HT-29 (cell line): Measurements from ENCODE around the gene CSH2. TPM values are rescaled to one million over a fixed set of nuclear protein-coding genes. Genes with fewer than 3 reads are reported as not detected.
A peak's percentile ranks its signal among the peaks of the same experiment; 100 is the strongest.
"Not testable (repeated sequence)": the region's sequence is repeated elsewhere in the genome, so short reads cannot be mapped to it uniquely, and the experiment has no call there.

Experiments
- DNase-seq: peaks from one replicate; pipeline ENCODE4 v3.0.0-alpha.2; 2015; ENCODE audit warnings: low spot score
- total RNA-seq: library from RNA; depleted of rRNA; stranded (reverse); fragments of >200 nt; shearing (Covaris generic); gene quantifications from 2 replicates; pipeline ENCODE4 v1.2.3, GENCODE V29; 2014; rRNA removed

Gene CSH2
- total RNA-seq, result not detected in 2 replicates

- DNase-seq, result not testable (repeated sequence)
Measured at GRCh38 chr17:63873577-63873976, at the start of gene CSH2. CSH2 (minus strand) TSS chr17:63873677; CDS start chr17:63873614, 63 bp downstream.

DNA sequence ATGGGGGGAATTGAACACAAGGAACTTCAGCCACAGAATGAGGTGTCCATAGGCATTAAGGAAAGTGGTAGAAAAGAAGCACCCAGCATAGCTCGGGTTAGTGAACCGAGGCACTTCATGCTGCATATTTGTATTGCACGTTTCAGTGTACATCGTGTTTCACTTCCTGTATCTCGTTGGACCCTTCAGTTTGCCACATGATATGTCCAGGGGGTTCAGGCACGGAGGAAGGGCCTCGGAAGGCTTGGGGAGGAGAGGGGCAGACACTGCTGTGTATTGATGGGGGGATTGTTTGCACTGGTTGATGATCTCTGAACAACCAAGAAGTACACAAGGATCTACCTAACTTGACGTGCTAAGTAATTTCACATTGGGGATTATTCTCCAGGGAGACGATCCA lies 48.9 kb upstream of the CSH2 start:
- not testable (repeated sequence) for DNase-seq

GRCh38 chr17:63920779-63921178 lies 47.3 kb upstream of the CSH2 start:
- not testable (repeated sequence) for DNase-seq

GRCh38 chr17:63920050-63920449 lies 46.6 kb upstream of the CSH2 start:
- not testable (repeated sequence) for DNase-seq

- DNase-seq, result peak; percentile 77
Measured at GRCh38 chr17:63919311-63919723, 45.8 kb upstream of the CSH2 start.

DNA sequence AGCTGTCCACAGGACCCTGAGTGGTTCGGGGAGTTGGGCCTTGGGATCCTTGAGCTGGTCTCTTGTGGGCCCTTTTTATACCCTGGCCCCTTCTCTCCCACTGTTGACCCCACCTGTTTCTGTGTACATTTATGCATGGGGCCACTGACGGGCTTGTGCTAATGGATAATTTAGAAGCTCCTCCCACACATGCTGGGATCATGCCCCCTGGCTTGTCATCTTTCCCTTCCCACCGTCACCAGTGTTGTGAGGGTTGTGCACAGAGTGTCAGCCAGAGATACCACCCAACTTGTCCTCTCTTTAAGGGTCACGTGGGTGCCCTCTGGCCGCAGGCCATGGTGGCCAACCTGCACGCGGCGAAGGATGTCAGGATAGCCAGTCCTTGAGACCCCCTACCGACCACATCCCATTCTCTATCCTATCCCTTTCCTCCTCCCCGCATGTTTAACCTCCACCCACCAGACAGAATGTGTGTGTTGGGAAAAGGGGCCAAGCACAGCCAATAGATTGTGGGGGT lies 45.4 kb upstream of the CSH2 start, which contains the start of gene GH1:
Gene GH1, minus strand, starts transcription at position 51 of the 517 bp plus-strand sequence. CDS start 63 bp downstream, outside the sequence.
- DNase-seq, result not testable (repeated sequence)

GRCh38 chr17:63918305-63918704 lies 44.8 kb upstream of the CSH2 start:
- no peak for DNase-seq

DNA sequence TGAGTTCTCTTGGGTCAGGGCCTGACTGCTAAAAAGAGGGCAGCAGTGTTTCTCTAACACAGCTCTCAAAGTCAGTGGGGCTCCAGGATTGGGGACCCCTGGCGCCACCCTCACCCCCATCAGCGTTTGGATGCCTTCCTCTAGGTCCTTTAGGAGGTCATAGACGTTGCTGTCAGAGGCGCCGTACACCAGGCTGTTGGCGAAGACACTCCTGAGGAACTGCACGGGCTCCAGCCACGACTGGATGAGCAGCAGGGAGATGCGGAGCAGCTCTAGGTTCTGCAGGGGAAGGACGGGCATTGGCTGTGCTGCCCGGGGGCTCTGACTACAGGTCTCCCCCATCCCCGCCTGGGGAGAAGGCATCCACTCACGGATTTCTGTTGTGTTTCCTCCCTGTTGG lies 44.2 kb upstream of the CSH2 start:
- no peak for DNase-seq

- DNase-seq, result not testable (repeated sequence)
Measured at GRCh38 chr17:63917206-63917605, 43.7 kb upstream of the CSH2 start.

GRCh38 chr17:63916566-63917185 lies 43.2 kb upstream of the CSH2 start:
- no peak for DNase-seq

GRCh38 chr17:63915753-63916152 lies 42.3 kb upstream of the CSH2 start:
- DNase-seq, result not testable (repeated sequence)

- DNase-seq, result no peak
Measured at GRCh38 chr17:63914471-63914870, 41.0 kb upstream of the CSH2 start.

GRCh38 chr17:63911657-63912100 lies 38.2 kb upstream of the CSH2 start:
- DNase-seq, result peak; percentile 42

- DNase-seq, result no peak
Measured at GRCh38 chr17:63911041-63911635, 37.7 kb upstream of the CSH2 start, which contains the start of gene CSHL1. CSHL1 (minus strand) TSS chr17:63911258; CDS start chr17:63911196, 62 bp downstream.

DNA sequence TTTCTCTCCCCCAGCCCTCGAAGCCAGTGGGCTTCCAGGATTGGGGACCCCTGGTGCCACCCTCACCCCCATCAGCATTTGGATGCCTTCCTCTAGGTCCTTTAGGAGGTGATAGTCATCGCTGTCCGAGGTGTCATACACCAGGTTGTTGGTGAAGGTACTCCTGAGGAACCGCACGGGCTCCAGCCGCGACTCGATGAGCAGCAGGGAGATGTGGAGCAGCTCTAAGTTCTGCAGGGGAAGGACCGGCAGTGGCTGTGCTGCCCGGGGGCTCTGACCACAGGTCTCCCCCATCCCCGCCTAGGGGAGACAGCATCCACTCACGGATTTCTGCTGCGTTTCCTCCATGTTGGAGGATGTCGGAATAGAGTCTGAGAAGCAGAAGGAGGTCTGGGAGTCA lies 36.6 kb upstream of the CSH2 start:
- DNase-seq, result no peak

DNA sequence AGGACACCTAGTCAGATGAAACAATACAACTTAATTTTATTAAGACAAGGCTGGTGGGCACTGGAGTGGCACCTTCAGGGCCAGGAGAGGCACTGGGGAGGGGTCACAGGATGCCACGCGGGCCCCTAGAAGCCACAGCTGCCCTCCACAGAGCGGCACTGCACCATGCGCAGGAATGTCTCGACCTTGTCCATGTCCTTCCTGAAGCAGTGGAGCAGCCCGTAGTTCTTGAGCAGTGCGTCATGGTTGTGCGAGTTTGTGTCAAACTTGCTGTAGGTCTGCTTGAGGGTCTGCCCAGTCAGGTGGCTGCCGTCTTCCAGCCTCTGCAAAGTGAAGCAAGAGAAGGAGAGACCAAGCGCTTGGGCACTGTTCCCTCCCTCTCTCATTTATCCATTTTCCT lies 36.1 kb upstream of the CSH2 start:
- DNase-seq, result not testable (repeated sequence)

- peak; percentile 21 for DNase-seq
Measured at GRCh38 chr17:63907161-63907778, 33.8 kb upstream of the CSH2 start.

- DNase-seq, result not testable (repeated sequence)
Measured at GRCh38 chr17:63904796-63905195, 31.3 kb upstream of the CSH2 start.

GRCh38 chr17:63903787-63904201 lies 30.3 kb upstream of the CSH2 start:
- DNase-seq, result peak; percentile 24

- not testable (repeated sequence) for DNase-seq
Measured at GRCh38 chr17:63901971-63902370, 28.5 kb upstream of the CSH2 start.

GRCh38 chr17:63898899-63899798 lies 25.7 kb upstream of the CSH2 start:
- DNase-seq, result not testable (repeated sequence)
